COR-L47 (cell line): Measurements from ENCODE around the gene TTC38.
"Not testable (repeated sequence)": the region's sequence is repeated elsewhere in the genome, so short reads cannot be mapped to it uniquely, and the experiment has no call there.

Experiments
- DNase-seq: peaks from one replicate; lab custom pipeline; 2025; lab: John Stamatoyannopoulos, UW

The TTC38 gene

GRCh38 chr22:46296257-46297150, 28.7 kb downstream of the TTC38 start, which contains the start of gene GTSE1:
Gene GTSE1 (plus strand): TSS chr22:46296870. CDS start chr22:46297401, 531 bp downstream.
- DNase-seq: peak; percentile 98

DNA sequence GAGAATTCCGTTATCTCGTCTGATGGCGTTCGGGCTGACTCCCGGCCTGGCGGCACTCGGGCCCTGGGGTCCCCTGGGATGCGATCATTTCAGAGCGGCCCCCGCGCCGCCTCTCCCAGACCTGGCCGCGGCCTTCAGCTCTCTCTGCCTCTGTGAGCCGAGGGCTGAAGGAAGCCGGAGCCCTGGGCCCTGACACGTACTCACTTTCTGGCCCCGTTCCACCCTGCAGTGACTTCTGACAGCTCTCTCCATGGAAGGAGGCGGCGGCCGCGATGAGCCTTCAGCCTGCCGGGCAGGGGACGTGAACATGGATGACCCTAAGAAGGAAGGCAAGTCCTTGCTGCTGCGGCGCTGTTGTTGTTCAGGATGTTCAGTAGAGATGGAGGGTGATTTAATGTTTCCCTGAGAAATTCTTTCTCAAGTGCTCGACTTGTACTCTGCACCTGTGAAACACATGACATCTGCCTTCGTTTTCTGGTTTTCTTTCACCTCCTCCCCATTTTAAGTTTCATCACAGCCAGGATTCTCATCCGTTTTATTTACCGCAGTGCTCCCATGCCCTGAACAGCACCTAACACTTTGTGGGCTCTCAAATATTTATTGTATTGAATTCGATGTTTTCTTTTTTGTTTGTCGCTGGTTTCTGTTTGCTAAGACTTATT, 29.5 kb downstream of the TTC38 start:
- DNase-seq: peak; percentile 13

DNA sequence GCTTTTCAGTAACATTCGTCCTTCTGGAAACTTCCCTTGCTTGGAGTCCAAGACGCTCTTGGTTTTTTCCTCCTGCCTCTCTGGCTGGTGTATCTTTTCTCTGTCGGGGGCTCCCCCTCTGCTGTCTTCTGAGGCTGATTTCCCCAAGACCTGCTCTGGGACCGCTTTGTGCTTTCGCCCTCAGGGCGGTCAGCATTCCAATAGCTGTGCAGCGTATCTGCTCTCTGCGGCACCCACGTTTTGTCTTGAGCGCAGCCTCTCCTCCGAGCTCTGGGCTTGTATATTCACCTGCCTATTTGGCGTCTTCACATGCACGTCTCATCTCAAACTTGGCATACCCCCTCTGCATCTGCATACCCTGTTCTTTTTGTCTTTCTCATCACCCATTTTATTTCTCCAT, 31.3 kb downstream of the TTC38 start:
- DNase-seq: no peak

DNA sequence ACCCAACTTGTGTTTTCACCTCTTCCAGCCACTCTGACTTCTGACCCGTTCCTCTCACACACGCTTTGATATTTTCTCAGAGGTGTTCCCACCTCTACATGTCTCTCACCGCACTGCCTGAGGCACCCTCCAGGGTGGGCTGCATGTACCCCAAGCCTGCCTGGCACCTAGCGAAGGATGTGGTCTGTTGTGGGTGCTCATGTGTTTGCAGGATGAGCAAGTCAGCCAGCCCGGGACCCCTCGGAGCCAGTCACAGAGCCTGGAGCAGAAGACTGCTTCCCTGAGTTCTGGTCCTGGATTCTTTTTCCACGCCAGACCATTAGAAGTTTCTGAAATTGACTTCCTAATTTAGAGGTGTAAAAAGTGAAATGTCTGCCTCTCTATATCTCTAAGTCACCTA, 32.7 kb downstream of the TTC38 start:
- no peak for DNase-seq

DNA sequence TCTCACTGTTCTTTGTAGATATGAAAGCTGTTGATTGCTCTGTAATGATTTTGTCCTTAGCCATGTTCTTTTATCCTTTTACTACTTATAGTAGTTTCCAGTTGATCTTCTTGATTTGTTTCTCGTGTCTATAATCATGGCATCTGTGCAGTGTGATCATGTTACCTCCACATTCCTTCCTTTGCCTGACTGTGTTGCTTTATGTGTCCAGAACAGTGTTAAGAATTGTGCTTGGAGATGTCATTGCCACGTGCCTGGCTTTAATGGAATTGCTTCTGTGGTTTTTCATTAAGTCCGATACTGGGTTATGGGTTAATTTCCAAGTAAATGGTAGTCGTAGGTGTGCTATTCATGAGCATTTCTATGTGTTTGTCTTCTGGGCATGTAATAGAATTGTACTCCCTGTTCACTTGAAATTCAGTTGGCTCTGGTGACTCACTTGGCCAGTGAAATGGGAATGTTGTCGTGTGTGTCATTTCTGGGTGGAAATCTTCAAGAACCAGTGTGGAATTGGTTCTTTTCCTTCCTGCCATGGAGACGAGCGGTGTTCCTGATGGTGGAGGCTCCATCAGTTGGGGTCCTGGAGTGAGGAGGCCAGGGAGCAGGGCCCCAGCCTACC, 35.6 kb downstream of the TTC38 start:
- DNase-seq: no peak

GRCh38 chr22:46308283-46308988, 40.6 kb downstream of the TTC38 start:
- DNase-seq: no peak

DNA sequence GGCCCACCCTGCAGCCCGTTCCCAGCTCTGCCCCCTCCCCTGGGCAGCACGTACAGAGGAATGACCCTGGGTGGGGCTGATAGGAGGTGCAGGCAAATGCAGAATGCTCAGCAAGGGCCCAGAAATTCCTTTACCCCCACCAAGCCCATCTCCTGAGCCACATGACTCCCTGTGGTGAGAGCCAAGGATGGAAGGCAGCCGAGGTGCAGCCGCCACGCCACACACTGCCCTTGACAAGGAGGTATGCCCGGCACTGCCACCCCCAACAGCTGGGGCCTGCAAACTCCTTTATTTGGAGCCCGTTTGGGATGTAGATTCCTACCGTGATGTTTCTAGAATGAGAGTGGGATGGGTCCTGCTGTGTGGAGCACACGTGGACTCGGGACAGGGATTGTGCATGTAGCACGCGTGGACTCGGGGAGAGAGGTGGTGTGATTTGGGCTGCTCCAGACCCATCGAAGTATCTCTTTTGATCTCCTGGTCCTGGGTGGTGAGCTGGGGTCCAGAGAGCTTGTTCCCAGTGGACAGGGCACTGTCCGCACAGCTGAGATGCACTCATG, 41.8 kb downstream of the TTC38 start:
- no peak for DNase-seq

DNA sequence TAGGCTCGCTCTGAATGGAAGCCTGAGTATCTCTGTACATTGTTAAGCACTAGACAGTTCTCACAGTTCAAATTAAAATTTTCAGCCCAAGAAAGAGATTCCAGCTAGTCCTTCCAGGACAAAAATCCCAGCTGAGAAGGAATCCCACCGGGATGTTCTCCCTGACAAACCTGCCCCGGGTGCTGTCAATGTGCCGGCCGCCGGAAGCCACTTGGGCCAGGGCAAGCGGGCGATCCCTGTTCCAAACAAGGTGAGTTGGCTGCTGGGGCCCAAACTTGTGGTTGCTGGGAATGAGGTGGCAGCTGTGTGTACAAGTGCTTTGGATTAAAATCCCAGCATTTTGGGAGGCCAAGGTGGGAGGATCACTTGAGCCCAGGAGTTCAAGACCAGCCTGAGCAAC, 44.2 kb downstream of the TTC38 start:
- no peak for DNase-seq

GRCh38 chr22:46312848-46313247, 45.0 kb downstream of the TTC38 start:
- not testable (repeated sequence) for DNase-seq

DNA sequence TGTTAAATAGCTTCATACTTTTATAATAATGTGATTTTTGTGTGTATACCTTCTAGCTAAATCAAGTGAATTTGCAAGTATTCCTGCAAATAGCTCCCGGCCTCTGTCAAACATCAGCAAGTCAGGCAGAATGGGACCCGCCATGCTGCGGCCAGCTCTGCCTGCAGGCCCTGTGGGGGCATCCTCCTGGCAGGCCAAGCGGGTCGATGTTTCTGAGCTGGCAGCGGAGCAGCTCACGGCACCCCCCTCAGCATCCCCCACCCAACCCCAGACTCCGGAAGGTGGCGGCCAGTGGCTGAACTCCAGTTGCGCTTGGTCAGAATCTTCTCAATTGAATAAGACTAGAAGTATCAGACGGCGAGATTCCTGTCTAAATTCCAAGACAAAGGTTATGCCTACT, 48.2 kb downstream of the TTC38 start:
- DNase-seq: no peak

- no peak for DNase-seq
Observed at GRCh38 chr22:46317646-46318045, 49.8 kb downstream of the TTC38 start.

- DNase-seq: no peak
Observed at GRCh38 chr22:46318576-46318975, 50.8 kb downstream of the TTC38 start.

DNA sequence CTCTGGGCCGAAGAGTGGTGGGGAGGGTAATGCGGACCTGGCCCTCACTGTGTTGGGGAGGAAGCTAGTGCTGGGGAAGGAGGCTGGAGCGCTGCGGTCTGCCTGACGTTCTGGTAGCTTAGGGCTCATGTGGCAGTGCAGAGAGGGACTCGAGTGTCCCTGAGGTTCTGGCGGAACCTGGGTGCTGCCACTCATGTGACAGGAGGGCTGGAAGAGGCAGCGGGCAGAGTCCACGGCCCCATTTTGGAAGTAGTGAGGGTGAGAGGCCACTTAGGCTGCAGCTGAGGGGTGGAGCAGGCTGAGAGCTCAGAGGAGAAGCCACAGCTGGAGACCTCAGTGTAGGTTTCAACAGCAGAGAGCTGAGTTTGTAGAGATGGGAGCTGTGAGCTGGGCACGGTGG, 51.5 kb downstream of the TTC38 start:
- no peak for DNase-seq

DNA sequence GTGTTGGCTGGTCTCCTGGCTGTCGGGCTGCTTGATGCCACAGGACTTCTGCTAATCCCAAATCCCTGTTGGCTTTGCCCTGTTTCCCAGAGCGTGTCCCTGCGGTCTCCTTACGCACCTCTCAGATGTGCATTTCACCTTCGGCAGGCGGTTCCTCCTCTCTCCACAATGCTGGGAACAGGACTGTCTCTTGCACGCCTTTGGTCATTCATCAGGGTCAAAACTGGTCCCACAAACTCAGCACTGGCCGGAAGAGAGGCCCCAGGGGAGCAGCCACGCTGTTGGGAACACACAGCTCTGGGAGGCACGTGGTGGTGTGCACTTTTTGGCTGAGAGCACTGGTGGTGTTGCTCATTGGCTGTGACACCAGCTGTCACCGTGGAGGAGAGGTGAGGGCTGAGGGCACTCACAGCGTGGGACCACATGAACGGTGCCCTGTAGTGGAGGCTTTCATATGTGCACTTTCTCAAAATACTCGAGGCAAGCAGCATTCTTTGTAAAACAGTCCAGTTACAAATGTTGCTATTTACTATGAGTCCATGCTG, 52.4 kb downstream of the TTC38 start:
- DNase-seq: no peak

DNA sequence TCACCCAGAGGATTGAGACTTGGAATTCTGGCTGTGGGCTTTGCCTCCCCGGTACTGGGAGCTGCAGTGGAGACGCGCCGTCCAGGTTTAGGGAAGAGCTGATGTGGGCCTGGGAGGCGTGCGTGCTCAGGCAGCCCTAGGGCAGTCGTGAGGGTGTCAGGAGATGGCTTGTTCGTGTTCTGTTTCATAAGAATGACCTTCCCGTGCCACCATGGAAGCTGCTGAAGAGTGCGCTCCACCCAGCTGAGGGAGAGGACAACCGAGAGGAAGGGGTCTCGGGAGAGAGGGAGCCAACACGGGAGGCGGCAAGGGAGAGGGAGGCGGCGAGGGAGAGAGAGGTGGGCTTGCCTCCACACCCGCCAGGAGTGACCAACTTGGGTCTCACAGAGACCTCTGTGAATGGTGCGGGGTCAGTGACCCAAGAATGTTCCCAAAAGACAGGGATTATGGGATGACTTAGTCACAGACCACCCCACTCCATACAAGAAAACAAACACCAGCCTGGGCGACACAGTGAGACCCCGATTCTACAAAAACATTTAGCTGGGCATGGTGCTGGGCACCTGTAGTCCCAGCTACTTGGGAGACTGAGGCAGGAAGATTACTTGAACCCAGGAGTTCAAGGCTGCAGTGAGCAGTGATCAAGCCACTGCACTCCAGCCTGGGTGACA, 53.0 kb downstream of the TTC38 start:
- DNase-seq: no peak

DNA sequence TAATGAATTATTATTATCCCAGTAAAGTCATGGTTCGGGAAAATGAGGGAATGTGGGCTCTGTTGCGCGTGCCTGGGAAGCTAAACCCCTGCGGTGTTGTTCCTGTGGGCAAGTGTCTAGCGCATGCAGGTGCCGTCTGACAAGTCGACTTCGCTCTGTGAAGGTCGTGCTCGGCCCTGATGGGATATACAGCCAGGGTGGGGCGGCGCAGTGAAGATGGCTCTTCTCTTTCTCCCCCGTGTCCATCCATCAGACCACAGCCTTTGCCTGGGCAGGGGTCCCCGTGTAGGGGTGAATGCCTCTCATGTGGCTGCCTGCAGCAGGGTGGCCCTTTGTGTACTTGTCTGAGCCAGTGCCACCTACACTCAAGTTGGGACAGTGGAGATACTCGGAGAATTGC, 54.9 kb downstream of the TTC38 start:
- no peak for DNase-seq

DNA sequence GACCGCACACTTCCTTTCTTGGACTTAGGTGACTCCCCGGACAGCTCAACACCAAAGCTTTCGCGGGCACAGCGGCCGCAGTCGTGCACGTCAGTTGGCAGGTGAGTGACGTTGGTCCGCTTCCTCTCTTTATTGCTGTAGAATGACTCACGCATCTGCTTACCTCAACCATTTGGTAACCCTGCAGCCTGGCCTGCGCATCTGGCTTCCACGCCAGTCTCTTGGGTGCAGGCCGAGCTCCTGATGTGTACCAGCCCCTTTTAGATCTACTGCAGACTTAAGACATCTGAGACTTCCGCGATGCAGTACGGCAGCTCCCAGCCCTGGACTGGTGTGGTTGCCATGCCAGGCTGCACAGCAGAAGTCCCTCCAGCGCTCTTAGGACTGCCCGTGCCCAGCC, 55.4 kb downstream of the TTC38 start:
- no peak for DNase-seq

- DNase-seq: no peak
Observed at GRCh38 chr22:46326066-46326680, 58.4 kb downstream of the TTC38 start.

- DNase-seq: no peak
Observed at GRCh38 chr22:46327691-46328465, 60.1 kb downstream of the TTC38 start.

GRCh38 chr22:46328797-46329196, 61.0 kb downstream of the TTC38 start:
- no peak for DNase-seq
